Stimulated activated CD4-positive, alpha-beta T cell treated with anti-CD3 and anti-CD28 coated beads, Interleukin-4, amount 100 ng/mL, for 48 hours (primary cell): ENCODE data around the gene TMCO4.
"Not testable (repeated sequence)": the region's sequence is repeated elsewhere in the genome, so short reads cannot be mapped to it uniquely, and the experiment has no call there.

Source experiments
- DNase-seq, 2 donors: peaks; one replicate each; pipeline ENCODE4 v3.0.0-alpha.2; 2020; ENCODE audit warnings: low read depth in 2 of 2

Gene TMCO4

DNA sequence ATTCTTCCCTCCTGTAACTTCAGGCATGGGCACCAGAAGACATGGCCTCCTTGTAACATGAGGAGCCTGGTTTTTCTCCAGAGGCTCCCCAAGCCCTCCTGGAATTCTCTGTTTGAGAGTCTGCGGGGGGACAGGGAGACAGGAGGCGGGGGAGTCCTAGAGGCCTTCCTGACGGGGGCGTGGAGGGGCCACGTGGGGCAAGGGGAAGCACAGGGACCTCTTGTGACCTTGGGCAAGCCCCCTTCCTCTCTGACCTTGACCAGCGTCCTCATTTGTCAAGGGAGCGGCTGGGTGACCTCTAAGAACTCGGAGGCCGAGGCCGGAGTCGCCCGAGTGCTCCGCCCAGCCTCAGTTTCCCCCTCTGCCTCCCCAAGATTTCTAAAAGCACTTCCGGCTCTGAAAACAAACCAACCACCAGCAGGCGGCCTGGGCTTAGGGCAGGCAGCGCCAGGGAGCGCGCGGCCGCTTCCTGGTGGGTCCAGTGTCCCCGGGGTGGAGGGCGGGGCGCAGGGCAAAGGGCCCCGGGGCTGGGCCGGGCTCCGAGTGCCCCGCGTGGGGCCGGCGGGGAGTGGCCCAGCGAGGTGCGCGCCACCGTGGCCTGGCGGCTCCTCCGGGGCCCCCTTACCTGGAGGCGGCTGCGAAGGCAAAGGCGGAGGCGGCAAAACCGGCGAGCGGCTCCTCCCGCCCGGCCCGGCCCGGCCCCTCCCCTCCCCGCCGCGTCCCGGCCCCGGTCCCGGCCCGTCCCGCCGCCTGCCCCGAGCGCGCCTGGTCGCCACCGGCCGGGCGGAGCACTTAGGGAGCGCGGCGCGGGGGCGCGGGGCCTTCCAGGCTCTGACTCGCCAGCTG, at the start of gene TMCO4:
Gene TMCO4, minus strand, starts transcription at position 687 of the 846 bp plus-strand sequence. CDS start 19,158 bp downstream, outside the sequence.
- peak; percentile 40 to 47 for DNase-seq

DNA sequence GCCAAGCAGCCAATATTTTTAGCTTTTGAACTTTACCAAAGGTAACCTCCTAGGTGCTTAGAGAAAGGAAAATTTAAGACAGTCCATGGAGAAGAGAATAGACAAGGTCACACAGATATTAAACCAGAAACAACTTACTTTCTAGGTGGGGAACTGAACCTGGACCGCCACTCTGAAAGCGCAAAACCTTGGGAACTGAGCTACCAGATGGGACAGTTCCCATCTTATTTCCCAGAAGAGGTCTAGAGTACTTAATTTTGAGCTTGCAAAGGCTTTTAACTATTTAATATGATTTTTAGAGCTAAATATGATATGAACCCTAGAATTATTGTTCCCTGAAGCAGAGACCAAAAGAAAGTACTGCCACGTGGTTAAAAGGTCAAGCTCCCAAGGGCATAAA, 49.6 kb upstream of the TMCO4 start:
- DNase-seq, result not testable (repeated sequence)

DNA sequence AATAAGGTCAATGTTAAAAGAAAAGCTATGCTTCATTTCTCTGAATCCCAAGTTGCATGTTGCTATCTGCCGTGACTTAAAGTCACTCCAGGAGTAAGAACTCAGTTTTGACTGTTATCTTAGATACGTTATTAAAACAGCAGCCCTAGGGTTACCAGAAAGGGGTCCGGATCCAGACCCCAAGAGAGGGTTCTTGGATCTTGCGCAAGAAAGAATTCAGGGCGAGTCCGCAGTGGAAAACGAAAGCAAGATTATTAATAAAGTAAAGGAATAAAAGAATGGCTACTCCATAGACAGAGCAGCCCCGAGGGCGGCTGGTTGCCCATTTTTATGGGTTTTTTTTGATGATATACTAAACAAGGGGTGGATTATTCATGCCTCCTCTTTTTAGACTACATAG, 47.6 kb upstream of the TMCO4 start:
- DNase-seq, result not testable (repeated sequence)

DNA sequence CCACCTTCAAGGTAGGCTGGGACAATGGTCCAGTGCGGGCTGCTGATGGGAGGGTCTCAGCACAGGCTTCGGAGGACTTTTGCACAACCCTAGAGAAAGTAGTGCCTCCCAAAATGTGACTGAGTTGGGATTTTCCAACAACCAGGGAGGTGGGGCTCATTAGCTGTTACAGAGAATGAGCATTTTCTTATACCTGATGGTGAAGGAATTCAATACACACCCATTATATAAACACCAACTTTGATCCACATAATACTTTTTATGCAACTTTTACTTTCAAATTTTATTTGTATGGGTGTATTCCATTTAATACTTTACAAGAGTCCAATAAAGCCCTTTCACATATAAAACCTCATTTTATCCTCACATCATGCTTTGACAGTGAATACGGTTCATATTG, 46.6 kb upstream of the TMCO4 start:
- DNase-seq, result no peak

DNA sequence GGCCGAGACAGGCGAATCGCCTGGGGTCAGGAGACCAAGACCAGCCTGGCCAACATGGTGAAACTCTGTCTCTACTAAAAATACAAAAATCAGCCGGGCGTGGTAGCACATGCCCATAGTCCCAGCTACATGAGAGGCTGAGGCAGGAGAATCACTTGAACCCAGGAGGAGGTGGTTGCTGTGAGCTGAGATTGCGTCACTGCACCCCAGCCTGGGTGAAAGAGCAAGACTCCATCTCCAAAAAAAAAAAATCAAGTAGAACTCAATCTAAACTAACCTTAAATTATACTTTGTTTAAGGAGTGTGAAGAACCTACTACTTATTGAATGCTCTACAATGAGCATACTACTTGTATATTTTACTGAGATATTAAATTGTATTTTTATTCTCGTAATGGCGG, 45.8 kb upstream of the TMCO4 start:
- no peak for DNase-seq

DNA sequence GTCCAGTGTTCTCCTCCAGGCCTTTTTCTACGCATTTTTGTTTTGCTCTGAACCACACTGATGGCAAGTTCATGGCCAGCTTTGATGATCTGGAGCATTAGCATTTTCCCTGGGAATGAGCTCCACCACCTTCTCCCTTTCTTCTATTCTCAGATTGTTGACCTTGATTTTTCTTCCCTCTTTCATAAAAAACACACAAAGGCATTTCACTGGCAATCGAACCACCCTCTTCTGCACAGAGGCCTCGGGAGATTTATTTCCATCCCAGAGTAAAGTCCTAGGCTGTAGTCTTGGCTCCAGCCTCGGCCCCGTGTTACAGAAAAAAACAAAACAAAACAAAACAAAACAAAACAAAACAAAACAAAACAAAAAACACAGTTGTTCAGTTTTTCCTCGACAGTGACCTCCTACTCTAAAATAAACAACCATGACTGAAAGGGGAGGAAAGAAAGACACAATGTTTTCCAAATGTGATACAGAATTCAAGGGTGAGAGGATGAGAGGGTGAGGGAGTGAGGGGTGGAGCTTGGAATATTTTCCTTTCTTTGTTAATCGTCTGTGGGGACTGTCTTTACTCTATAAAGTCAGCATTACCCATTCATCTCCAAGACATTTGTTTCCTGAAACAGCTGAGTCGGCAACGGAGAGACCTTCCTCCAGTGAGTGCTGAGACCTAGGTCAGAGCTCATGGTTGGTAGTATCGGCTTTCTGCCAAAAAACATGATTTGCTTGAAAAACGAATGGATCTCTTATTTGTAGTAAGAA, 45.2 kb upstream of the TMCO4 start:
- no peak for DNase-seq

DNA sequence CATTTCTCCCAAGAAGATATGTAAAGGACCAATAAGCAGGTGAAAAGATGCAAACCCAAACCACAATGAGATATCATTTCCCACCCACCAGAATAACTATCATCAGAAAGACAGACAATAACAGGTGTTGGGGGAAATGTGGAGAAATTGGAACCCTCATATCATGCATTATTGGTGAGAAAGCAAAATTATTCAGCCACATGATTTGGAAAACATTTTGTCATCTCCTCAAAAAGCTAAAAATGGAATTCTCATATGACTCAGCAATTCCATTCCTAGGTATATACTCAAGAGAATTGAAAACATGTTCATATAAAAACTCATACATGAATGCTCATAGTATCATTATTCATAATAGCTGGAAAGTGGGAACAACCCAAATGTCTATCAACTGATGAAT, 40.5 kb upstream of the TMCO4 start:
- DNase-seq, result no peak

DNA sequence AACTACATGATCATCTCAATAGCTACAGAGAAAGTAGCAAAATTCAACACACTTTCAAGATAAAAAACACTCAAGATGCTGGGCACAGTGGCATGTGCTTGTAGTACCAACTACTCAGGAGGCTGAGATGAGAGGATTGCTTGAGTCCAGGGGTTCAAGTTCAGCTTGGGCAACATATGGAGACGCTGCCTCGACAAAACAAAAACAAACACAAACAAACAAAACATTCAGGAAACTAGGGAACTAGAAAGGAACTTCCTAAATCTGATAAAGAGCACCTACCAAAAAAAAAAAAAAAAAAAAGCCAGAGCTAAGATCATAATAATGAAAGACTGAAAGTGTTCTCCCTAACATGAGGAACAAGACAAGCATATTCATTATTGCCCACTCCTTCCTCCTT, 38.1 kb upstream of the TMCO4 start:
- no peak for DNase-seq

DNA sequence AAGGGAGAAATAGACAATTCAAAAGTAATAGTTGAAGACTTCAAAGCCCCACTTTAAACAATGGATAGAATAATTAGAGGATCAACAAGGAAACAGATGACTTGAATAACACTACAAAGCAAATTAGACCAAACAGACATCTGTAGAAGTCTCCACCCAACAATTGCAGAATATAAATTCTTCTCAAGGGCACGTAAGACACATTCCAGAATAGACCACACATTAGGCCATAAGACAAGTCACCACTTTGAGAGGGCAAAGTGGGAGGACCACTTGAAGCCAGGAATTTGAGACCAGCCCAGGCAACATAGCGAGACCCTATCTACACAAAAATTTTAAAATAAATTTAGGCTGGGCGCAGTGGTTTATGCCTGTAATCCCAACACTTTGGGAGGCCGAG, 35.9 kb upstream of the TMCO4 start:
- no peak for DNase-seq

DNA sequence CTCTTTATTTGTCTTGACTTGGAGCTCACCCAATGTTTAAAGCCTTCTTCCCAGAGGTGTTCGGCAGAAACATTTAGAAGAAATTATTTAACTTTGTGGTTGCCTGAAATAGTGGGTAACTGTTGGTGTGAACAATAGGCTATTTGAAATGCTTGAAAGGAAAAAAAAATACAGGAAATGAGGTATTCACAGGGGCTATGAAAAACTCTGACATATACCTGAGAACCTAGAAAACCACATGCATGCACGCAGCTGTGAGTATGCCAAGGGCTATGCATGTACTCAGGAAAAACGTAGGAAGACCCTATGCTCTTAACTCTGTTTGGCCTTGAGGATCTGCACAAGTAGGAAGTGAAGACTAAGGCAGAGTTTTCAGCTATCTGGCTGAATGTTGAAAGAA, 31.7 kb upstream of the TMCO4 start:
- DNase-seq, result no peak

DNA sequence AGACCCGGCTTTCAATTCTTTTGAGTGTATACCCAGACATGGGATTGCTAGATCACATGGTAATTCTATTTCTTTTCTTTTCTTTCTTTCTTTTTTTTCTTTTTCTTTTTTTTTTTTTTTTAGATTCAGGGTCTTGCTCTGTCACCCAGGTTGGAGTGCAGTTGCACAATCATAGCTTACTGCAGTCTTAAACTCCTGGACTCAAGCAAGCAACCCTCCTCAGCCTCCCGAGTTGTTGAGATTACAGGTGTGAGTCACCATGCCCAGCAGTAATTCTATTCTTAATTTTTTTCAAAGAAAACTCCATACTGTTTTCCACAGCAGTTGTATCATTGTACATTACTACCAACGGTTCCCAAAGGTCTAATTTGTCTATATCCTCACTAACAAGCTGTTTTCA, 28.8 kb upstream of the TMCO4 start:
- no peak for DNase-seq

DNA sequence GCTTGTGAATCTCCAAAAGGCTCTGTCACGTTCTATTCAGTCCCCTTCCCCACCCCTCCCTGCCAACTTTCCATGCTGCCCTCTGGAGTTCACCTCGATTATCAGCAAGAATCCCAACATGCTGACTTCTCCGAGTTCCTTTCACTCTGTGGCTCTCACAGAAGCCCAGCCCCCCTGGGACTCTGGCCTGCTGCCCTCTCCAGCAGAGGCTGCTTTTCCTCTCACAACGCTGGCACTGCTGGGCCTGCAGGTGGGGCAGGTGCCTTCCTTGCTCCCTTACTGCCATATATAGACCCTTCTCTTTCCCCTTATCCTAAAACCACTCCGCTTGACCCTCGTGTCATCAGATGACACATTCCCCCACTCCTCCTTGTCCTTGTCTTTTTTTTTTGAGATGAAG, 25.6 kb upstream of the TMCO4 start:
- no peak for DNase-seq

DNA sequence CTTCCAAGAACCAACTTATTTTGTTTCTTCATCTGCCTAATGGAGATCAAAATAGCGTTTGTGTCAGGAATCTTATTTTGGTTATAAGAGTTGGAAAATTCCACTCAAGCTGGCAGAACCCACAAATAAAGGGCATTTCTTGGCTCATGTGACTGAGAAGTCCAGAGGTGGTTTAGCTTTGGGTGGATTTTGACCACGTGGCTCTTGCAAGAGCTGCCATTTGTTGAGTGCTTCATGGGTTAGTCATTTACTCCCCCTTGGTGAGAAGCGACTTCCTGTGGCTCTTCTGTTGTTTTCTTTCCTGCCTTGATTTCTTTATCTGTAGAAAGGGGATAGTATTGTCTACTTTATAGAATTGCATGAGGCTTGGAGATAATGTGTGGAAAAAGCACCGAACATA, 24.8 kb upstream of the TMCO4 start:
- DNase-seq, result no peak

DNA sequence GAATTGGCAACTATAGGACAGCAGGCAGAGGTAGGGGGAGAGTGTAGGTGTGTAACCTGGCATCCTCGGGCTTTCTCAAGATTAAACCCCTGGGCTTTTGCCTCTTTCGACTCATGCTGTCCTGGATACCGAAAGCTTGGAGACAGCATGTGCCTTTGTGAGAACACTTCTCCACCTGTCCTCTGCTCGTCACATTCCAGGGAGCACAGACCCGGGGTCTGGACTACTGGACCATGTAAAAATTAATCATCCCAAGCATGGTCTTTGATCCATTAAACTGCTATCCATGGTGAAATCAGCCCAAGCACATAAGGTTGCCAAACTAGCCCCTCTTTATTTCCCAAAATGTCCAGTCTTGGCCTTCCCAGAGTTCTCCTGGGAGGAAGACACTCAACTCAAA, 24.3 kb upstream of the TMCO4 start:
- no peak for DNase-seq

DNA sequence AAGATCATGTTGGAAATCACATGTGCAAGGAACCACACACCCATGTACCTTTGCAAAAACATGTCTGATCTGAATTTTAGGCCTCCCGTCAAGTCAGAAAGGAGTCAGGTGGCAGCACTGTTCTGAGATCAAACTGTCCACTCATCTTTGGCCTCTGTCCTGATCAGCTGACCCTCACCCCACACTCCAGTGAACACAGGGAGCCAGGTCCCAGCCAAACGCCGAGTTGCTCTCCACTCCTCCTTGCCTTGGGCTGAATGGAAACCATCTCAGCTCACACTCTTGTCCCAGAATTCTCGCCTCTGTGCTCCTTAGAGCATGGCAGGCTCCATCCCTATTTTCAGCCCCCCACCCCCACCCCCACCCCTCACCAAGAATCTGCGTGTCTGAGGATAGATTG, 20.0 kb upstream of the TMCO4 start:
- DNase-seq, result no peak

DNA sequence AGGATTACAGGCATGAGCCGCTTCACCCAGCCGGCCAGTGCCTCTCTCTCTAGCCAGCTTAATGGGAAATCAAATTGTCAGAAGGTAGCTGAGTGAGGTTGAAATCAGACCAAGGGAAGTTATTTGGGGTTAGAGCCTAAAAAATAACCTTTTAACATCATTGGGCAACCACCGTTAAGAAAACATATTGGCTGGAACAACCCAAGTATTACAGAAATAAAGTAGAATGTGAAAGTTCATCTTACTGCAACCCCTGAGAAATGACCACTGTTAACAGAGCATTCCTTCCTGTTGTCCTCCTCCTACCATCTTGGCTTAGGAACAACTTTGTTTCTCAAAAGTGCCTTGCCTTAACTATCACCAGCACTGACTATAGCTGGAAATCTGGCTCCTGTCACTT, 18.6 kb upstream of the TMCO4 start:
- DNase-seq, result no peak

DNA sequence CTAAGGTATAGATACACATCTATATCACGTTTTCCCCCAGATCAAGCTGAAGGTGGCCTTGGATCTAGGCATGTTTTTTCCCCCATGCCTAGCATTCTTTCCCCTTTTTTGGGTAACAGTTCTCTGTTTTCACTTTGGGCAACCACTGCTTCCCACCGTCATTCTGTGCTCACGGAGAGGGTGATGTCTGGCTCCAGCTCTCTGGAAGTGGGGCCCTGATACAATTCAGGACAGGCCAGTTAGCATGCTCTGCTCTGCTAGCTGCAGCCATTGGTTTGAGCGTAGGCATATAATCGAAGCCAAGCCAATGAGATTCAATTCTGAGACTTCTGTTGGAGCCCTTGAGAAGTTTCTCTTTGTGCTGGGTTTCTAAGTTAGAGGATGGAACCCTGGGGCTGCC, 17.4 kb upstream of the TMCO4 start:
- no peak for DNase-seq

DNA sequence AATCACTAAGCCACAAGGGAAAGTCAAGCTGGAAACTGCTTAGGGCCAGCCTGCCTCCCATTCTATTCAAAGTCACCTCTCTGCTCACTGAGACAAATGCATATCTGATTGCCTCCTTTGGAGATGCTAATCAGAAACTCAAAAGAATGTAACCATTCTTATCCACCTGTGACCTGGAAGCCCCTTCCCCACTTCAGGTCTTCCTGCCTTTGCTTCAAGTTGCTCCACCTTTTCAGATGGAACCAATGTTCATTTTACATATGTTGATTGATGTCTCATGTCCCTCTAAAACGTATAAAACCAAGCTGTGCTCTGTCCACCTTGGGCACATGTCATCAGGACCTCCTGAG, 17.0 kb upstream of the TMCO4 start:
- not testable (repeated sequence) for DNase-seq

DNA sequence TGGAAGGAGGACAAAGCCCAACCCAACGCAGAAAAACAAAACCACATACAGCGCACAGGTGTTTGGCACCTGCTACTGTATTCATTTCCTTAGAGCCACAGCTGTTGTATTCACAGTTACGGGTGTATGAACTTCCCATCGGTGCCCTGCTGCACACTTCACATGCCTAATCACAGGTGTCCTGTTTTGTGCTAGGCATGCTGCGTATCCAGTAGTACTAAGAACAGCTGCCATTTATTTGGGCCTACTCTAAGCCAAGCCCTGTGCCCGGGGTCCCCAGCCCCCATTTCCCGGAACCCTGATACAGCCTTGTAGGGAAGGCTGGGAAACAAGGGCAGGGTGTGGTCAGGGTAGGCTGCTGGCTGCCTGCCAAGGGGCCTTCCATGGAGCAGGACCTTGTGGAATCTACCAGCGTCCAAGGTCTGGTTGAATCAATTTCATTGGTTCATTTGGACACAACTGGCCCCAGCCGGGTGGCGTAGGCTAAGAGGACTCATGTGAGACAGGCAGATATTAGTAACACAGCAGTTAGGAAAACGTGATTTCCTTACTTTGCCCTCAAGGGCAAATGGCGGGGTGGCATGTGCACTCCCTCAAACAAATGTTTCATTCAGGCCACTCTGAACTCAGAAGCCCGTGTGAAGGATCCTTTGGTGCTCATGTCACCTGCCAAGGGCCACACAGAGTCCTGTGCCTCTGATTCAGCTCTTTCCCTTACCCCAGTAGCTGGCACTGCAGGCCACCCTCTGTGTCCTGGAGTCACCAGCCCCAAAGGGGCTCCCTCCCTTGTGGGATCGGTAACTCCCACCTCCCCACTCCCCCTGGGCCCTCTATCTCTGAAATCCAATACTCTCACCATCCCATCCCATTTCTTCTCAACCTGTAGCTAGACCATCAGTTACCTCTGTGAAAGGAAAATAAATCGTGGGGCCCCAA, 16.4 kb upstream of the TMCO4 start:
- DNase-seq, result no peak

DNA sequence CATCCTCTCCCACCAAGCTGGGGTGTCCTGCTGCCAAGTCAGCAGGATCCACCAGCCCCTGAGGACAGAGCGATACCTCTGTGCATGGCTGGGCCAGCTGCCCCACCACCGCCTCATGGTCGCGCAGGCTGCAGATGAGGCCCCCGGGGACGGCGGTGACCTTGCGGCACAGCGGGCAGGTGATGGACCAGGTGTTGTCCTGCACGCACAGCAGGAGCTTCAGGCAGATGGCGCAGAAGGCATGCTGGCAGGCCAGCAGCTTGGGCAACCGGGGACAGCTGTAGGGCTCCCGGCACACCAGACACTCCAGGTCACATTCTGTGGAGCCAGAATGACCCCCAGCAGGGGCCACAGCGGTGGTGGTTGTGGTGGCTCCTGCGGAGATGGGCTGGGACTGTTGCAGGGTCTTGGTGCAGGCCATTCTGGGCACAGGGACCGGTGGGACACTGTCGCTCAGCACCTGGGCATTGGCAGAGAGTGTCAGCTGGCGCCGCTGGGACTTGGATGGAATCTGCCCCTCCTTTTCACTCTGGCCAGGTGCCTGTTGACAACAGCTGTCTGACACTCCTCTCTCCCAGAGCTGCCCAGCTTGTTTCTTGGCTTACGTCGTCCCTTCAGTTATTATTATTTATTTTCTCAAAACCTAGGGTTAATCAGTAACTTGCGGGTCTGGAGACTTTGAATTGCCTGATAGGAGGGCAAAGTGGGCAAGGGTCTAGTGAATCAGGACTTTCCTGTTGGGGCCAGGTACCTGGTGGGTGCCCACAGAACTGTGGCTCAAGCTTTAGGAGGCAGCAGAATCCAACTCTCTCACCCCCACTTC, 15.2 kb upstream of the TMCO4 start, which contains the start of gene RNF186:
Gene RNF186, minus strand, starts transcription at position 603 of the 823 bp plus-strand sequence. Its CDS starts 182 bp downstream, at position 421.
- DNase-seq, result no peak

DNA sequence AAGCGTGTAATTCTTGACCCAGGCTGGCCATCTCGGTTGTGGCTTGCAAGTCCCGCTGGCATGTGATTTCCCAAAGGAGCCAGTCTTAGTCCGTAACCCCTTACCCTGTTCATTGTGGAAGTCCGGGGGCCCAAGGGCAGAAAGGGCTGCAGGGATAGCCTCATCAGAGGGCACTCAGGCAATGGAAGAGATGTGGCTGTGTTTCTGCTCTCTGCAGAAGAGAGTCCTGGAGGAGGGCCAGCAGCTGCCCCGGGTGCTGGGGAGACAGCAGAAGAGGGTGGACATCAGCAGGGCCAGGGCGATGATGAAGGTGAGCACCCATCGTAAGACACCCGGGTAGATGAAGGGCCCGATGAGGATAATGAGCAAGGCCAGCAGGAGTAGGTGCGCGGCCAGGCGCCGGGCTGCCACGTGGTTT, 14.5 kb upstream of the TMCO4 start:
- DNase-seq, result no peak
